SU-DHL-6 (cell line): ENCODE measurements around the gene MRRF.

ENCODE experiments used
- H2AFZ ChIP-seq: fragments of 200-600 bp; sonication (generic); 2 replicates; pipeline ENCODE4 v1.6.1; 2014; ENCODE audit warnings: low read depth, mild to moderate bottlenecking, moderate library complexity, mixed read lengths, antibody characterized with exemption, low read length; ENCODE audit not compliant: severe bottlenecking
- H3F3A ChIP-seq: fragments of 200-600 bp; shearing (Covaris generic); 2 replicates; pipeline ENCODE4 v1.6.0; 2016; ENCODE audit warnings: antibody characterized with exemption, mild to moderate bottlenecking; ENCODE audit not compliant: insufficient read depth
- H3K27ac ChIP-seq: fragments of 200-600 bp; sonication (generic); 2 replicates; pipeline ENCODE4 v1.5.1; 2016; ENCODE audit warnings: low read depth, mild to moderate bottlenecking, low read length, moderate library complexity, mixed read lengths
- H3K27me3 ChIP-seq: fragments of 200-600 bp; sonication (generic), shearing (Covaris generic); 2 replicates; pipeline ENCODE4 v1.6.0; 2014; ENCODE audit warnings: mild to moderate bottlenecking, low read length
- H3K36me3 ChIP-seq: fragments of 200-600 bp; sonication (generic); 2 replicates; pipeline ENCODE4 v1.6.1; 2014; ENCODE audit warnings: mild to moderate bottlenecking, low read length, mixed read lengths
- H3K4me2 ChIP-seq: fragments of 300-600, 200-600 bp; shearing (Covaris generic), sonication (generic); 2 replicates; pipeline ENCODE4 v1.6.0; 2014; ENCODE audit warnings: low read length, low read depth, mild to moderate bottlenecking; ENCODE audit not compliant: poor library complexity, severe bottlenecking
- H3K4me3 ChIP-seq: fragments of 200-600 bp; sonication (generic); 2 replicates; pipeline ENCODE4 v1.5.1; 2014; ENCODE audit warnings: antibody characterized with exemption, low read length, mild to moderate bottlenecking, mixed read lengths; ENCODE audit not compliant: insufficient read depth, poor library complexity, severe bottlenecking
- H3K79me2 ChIP-seq: fragments of 200-600 bp; sonication (generic); 2 replicates; pipeline ENCODE4 v1.6.1; 2014; ENCODE audit warnings: mild to moderate bottlenecking, low read length, moderate library complexity; ENCODE audit not compliant: insufficient read depth
- H3K9ac ChIP-seq: fragments of 200-600 bp; sonication (generic); 2 replicates; pipeline ENCODE4 v1.7.0; 2014; ENCODE audit warnings: mild to moderate bottlenecking, low read length
- H3K9me2 ChIP-seq: fragments of 200-600 bp; sonication (generic); replicated peaks from 2 replicates; pipeline ENCODE4 v1.6.1; 2014; ENCODE audit warnings: low read length; ENCODE audit not compliant: insufficient read depth
- H3K9me3 ChIP-seq: fragments of 200-600 bp; sonication (generic); 2 replicates; pipeline ENCODE4 v1.6.1; 2014; ENCODE audit warnings: low read length, mixed read lengths; ENCODE audit not compliant: insufficient read depth
- H4K20me1 ChIP-seq: fragments of 200-600 bp; sonication (generic); 2 replicates; pipeline ENCODE4 v1.6.1; 2014; ENCODE audit warnings: low read depth, mild to moderate bottlenecking, antibody characterized with exemption, low read length, moderate library complexity, mixed read lengths
- EZH2phosphoT487 ChIP-seq: fragments of 200-600 bp; sonication (generic), shearing (Covaris generic); conservative IDR thresholded peaks from 2 replicates; pipeline ENCODE4 v1.6.1; 2018; ENCODE audit warnings: mild to moderate bottlenecking, antibody characterized with exemption, low read length, moderate library complexity, mixed read lengths
- TF ChIP-seq, protein P1 (sequence below): fragments of 200-600 bp; sonication (generic); IDR thresholded peaks from one replicate; pipeline ENCODE4 v1.5.1; 2017; ENCODE audit warnings: antibody characterized with exemption, mild to moderate bottlenecking, low read length, moderate library complexity; ENCODE audit not compliant: insufficient read depth, poor library complexity, severe bottlenecking

Gene MRRF

DNA sequence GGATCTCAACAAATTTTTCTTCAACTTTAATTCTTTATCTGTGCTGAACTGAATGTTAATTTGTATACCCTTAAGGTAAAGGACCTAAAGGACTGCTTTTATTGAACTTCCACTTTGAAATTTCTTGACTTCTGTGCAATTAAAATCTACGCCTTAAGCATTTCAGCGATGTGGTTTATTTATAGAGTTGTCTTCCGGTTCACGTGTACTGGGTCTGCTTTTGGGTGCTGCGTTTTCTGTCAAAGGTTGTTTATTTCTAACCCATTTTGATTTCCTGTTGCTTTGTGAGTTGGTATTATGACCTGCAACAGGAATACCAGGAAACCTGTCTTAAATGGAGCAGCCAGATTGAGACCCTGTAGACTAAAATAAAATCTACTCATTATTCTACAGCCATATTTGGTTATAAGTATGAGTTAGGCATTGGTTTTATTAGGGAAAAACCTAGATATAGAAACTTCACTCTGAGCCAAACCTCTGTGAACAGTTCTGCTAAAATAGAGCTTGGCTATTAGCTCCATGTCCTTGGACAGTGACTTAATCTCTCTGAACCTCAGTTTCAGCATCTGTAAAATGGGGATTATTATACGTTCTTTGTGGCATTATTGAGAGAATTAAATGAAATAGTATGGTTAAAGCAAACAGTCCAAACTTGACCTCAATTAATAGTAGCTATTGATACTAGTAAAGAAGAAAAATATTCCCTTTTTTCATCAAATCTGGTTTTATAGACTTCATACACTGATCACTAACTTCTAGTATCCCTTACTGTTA lies 3.5 kb downstream of the MRRF start:
- Histone ChIP-seq H3K4me3 (peak overlapping the region; percentile 36), H2AFZ (no peak overlapping the region), H3K9ac (peak overlapping the region; percentile 57), H3K9me2 (no peaks in the 10 kb centered on the region), H3K27ac (peak overlapping the region; percentile 91), H3K9me3 (no peaks in the 10 kb centered on the region), H3K4me2 (peak overlapping the region; percentile 90), H3K36me3 (peaks cover 20% of the 10 kb centered on the region), H3F3A (peaks cover 27% of the 10 kb centered on the region), H4K20me1 (no peaks in the 10 kb centered on the region), H3K27me3 (no peaks in the 10 kb centered on the region), H3K79me2 (peaks cover 88% of the 10 kb centered on the region)
- TF ChIP-seq, protein P1, sequence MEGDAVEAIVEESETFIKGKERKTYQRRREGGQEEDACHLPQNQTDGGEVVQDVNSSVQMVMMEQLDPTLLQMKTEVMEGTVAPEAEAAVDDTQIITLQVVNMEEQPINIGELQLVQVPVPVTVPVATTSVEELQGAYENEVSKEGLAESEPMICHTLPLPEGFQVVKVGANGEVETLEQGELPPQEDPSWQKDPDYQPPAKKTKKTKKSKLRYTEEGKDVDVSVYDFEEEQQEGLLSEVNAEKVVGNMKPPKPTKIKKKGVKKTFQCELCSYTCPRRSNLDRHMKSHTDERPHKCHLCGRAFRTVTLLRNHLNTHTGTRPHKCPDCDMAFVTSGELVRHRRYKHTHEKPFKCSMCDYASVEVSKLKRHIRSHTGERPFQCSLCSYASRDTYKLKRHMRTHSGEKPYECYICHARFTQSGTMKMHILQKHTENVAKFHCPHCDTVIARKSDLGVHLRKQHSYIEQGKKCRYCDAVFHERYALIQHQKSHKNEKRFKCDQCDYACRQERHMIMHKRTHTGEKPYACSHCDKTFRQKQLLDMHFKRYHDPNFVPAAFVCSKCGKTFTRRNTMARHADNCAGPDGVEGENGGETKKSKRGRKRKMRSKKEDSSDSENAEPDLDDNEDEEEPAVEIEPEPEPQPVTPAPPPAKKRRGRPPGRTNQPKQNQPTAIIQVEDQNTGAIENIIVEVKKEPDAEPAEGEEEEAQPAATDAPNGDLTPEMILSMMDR: no peak
- no peak for TF ChIP-seq EZH2phosphoT487

DNA sequence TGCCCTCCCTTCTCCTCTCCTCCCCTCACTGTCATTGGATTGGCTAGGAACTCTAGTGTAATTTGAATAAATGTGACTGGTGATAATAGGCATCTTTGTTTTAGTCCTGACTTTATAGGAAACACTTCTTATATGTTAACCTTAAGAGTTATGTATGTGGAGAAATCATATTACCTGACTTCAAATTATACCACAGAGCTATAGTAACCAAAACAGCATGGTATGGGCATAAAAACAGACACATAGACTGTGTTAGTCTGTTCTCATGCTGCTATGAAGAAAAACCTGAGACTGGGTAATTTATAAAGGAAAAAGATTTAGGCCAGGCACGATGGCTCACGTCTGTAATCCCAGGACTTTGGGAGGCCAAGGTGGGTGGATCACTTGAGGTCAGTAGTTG lies 9.4 kb downstream of the MRRF start:
- peaks cover 99% of the 10 kb centered on the region for H3K79me2 ChIP-seq
- H3K9me2 ChIP-seq: no peaks in the 10 kb centered on the region
- peaks cover 4% of the 10 kb centered on the region; the same call in 1 of the 2 replicates for H3K9me3 ChIP-seq
- H3K27ac ChIP-seq: no peak overlapping the region
- H4K20me1 ChIP-seq: no peaks in the 10 kb centered on the region
- H3K4me2 ChIP-seq: no peak overlapping the region
- H3K4me3 ChIP-seq: no peak overlapping the region
- peaks cover 48% of the 10 kb centered on the region for H3K36me3 ChIP-seq
- H3F3A ChIP-seq: no peaks in the 10 kb centered on the region
- H2AFZ ChIP-seq: no peak overlapping the region
- H3K9ac ChIP-seq: no peak overlapping the region
- H3K27me3 ChIP-seq: no peaks in the 10 kb centered on the region
- TF ChIP-seq EZH2phosphoT487: no peak
- TF ChIP-seq, protein P1: no peak

DNA sequence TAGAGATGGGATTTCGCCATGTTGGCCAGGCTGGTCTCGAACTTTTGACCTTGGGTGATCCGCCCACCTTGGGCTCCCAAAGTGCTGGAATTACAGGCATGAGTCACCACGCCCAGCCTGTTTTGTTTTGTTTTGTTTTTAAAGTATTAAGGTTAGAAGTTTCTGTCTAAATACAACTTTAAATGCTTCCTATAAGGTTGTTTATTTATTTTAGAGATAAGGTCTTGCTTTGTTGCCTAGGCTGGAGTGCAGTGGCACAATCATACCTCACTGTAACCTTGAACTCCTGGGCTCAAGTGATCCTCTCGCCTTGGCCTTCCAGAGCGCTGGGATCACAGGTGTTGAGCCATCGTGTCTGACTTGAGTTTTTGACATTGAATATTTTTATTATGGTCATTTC lies 11.4 kb downstream of the MRRF start:
- H2AFZ ChIP-seq: no peak overlapping the region
- H3K4me3 ChIP-seq: no peak overlapping the region
- H3K36me3 ChIP-seq: peaks cover 49% of the 10 kb centered on the region
- H3K9me2 ChIP-seq: no peaks in the 10 kb centered on the region
- peaks cover 4% of the 10 kb centered on the region; the same call in 1 of the 2 replicates for H3K9me3 ChIP-seq
- H4K20me1 ChIP-seq: no peaks in the 10 kb centered on the region
- H3K79me2 ChIP-seq: peaks cover 95% of the 10 kb centered on the region
- H3F3A ChIP-seq: no peaks in the 10 kb centered on the region
- no peak overlapping the region for H3K4me2 ChIP-seq
- H3K27me3 ChIP-seq: no peaks in the 10 kb centered on the region
- H3K9ac ChIP-seq: no peak overlapping the region
- H3K27ac ChIP-seq: no peak overlapping the region
- TF ChIP-seq, protein P1: no peak
- TF ChIP-seq EZH2phosphoT487: no peak
